HG02840 (cell line): Measurements from ENCODE around the gene TBC1D4.
"Not testable (repeated sequence)": the region's sequence is repeated elsewhere in the genome, so short reads cannot be mapped to it uniquely, and the experiment has no call there.

Experiments
- ATAC-seq: cut with Tn5 transposase; IDR thresholded peaks from one replicate; pipeline ENCODE4 v1.9.1; 2021; ENCODE audit warnings: mild to moderate bottlenecking, moderate library complexity, moderate number of reproducible peaks; ENCODE audit not compliant: unreplicated experiment, low FRiP score

The TBC1D4 gene

GRCh38 chr13:75454497-75454896 is 27.5 kb downstream of the TBC1D4 start:
- no peak for ATAC-seq

DNA sequence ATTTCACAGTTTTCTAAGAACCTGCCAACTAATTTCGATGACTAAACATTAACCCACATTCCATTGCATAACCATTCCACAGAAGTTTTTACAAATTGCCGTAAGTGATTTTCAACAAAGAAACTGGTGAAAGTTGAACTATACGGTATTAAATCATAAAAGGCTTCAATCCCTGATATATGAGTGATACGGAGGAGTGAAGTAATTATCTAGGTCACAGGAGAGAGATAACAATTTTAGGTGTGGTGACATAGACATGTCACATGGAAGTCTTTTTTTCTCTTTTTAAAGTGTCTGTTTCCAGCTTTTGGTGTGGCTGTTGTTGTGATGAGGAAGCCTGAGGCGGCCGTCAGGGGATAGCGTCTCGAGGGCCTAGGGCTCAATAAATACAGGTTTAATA is 29.4 kb downstream of the TBC1D4 start:
- ATAC-seq: no peak

DNA sequence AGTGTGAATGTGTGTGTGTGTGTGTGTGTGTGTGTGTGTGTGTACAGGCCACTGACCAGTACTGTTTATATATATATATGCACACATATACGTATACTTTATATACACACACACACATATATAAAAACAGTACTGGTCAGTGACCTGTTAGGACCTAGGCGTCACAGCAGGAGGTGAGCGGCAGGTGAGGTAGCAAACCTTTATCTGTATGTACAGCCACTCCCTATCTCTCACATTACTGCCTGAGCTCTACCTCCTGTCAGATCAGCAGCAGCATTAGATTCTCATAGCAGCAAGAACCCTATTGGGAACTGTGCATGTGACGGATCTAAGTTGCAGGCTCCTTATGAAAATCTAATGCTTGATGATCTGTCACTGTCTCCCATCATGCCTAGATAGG is 34.5 kb downstream of the TBC1D4 start:
- ATAC-seq: no peak

DNA sequence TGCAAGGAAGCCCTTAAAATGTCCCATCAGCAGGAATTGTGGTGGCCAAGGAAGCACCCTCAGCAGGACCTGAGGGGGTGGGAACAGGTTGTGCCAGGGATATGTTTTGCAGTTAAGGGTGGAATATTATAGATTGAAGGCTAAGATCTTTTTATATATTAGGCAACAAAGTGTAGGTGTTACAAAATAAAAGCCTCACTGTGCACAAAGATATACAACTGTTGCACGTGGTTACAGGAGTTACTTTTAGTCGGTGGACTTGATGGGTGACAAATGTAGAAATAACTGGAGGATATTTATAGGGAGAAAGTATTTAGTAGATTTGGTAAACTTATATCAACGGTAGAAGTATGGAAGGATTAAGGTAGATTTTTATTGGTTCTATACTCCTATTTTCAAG is 35.1 kb downstream of the TBC1D4 start:
- no peak for ATAC-seq

- ATAC-seq: no peak
Observed at GRCh38 chr13:75445717-75446499, 36.1 kb downstream of the TBC1D4 start.

- no peak for ATAC-seq
Observed at GRCh38 chr13:75444016-75444415, 38.0 kb downstream of the TBC1D4 start.

DNA sequence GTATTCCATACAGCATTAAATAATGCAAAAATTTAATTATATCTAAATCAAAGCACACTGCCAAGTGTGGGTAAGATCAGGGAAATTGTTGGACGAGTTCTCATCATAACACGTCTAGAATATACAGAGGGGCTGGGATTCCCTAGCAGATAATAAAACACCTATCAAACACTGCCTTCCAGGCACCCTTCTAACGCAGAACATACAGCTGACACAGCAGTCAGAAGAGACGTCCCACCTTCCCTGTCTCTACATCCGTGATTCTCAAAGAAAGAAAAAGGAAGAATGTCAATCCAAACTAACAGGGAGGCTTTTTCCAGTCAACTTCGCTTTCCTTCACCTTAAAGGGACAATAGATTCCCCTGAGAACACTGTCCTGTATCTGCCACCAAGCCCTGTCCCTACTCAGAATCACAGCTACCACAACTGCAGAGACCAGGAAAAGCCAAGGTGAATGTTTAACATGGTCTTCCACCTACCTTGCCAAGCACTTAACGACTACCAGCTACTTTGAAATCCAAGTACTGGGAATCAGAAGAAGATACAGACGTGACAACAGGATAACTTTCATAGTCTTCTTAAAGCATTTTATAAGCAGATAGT is 38.5 kb downstream of the TBC1D4 start:
- ATAC-seq: no peak

DNA sequence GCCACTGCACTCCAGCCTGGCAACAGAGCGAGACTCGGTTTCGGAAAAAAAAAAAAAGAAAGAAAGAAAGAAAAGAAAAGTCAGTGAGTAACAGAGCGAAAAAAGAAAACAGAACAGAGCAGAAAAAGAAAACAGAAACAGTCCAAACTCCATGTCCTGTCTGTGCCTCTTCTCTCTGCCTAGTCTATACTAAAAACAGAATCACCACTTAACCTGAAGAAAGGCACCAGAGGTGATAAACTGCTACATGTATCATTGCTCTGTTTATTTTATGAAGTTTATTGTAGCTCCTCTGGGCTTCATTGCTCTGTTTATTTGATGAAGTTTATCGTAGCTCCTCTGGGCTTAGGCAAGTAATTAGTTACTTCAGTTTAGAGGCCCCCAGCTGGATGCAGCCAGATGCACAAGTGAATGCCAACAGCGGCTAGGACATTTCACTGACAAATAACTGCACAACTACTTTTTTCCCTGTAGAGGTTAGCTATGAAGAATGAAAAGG is 39.2 kb downstream of the TBC1D4 start:
- ATAC-seq: no peak

GRCh38 chr13:75440100-75440499 is 41.9 kb downstream of the TBC1D4 start:
- no peak for ATAC-seq

- ATAC-seq: no peak
Observed at GRCh38 chr13:75437582-75438318, 44.2 kb downstream of the TBC1D4 start.

GRCh38 chr13:75434126-75434525 is 47.8 kb downstream of the TBC1D4 start:
- ATAC-seq: not testable (repeated sequence)

DNA sequence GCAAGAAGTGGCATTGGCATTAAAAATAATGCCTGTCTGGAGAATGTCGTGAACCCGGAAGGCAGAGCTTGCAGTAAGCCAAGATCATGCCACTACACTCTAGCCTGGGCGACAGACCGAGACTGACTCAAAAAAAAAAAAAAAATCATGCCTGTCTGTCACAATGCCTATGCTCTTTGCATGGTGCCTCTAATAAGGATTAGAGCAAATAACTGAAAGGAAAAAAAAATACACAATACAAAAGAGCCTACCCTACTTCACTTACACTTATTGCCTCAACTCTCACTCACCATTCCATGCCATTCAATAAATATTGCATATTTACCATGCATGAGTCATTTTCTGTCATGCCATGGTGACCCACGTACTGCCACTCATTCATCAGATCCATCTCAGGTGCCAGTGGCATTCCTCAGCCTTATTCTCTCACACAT is 49.1 kb downstream of the TBC1D4 start:
- no peak for ATAC-seq

DNA sequence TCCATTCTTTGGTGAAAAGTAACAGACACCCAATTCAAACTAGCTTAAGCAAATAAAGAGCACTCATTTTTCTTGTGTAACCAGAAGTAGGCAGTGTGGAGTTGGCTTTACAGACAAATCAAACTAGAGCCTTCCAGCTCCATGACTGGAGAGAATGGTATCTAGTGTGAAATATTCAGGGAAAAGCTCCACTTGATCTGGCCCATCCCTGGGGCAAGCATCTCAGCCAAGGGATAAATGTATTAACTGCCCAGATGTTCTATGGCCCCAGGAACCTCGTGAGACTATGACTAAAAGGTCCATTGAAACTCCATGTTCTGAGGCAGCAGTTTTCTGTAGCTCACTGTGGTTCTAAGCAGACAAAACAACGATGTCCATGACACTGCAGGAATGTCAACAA is 49.9 kb downstream of the TBC1D4 start:
- ATAC-seq: no peak

GRCh38 chr13:75430436-75431209 is 51.3 kb downstream of the TBC1D4 start:
- no peak for ATAC-seq

DNA sequence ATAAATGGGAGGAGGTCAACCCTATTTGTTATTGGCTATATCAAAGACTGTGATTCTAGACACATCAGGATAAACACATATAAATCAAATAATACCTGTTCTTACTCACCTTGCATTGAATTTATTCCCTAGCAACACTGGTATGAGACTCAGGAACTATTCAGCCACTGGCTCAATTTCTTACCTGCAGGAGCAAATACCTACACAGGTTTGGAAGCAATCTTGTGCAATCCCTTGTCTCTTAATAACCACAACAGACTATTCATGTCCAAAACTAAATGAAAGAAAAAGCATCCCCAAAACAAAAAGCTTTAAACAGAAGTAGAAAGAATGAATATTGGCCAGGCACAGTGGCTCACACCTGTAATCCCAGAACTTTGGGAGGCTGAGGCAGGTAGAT is 55.5 kb downstream of the TBC1D4 start:
- ATAC-seq: no peak

- peak; percentile 88 for ATAC-seq
Observed at GRCh38 chr13:75425216-75426009, 56.6 kb downstream of the TBC1D4 start.

DNA sequence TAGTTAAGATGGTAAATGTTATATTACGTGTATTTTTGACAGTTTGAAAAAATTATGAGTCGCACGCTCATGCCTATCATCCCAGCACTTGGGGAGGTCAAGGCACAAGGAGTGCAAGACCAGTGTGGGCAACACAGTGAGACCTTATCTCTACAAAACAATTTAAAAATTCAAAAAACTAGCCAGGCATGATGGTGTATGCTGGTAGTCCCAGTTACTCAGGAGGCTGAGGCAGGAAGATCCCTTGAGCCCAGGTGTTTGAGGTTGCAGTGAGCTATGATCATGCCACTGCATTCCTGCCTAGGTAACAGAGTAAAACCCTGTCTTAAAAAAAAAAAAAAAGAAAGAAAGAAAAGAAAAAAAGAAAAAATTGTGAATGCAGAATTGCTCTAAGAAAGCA is 58.0 kb downstream of the TBC1D4 start:
- ATAC-seq: no peak

DNA sequence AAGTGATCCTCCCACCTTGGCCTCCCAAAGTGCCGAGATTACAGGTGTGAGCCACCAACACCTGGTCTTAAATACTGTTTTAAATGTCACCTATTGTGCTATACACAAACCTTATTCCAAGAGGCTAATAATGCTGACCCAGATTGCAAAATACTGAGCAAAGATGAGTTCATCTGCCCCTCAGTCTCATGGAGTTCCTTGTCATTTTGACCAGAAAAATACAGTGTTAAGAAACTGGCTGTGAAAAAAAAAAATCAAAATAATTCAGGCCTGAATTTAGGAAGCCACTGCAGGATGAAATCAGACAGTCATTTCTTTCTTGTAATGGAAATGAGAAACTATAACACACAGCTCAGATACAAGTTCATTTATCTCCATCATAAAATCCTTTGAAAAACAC is 59.9 kb downstream of the TBC1D4 start:
- ATAC-seq: no peak

DNA sequence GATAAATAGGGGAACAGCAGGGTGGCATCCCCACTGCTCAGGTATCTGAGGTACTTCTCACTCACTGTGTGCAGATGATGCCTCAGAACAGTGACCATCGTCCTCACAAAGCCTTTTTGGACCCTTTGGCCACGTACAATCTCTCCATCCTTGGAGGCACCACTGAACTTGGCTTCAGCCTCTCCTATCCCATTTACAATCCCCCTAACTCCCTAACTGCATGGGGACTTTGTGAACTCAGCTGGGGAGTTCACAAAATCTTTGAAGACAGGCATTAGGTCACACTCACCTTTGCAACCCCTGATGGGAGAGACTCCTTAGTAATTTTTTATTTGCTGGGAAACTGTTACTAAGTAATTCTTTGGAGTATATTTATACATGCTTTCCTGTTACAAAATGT is 60.8 kb downstream of the TBC1D4 start:
- ATAC-seq: no peak

GRCh38 chr13:75419656-75420055 is 62.3 kb downstream of the TBC1D4 start:
- no peak for ATAC-seq
